DMS114 treated with DMSO at 0.1 percent for 48 hours (cell line): ENCODE measurements around the gene STAMBPL1.

Source experiments
- DNase-seq: peaks from one replicate; lab custom pipeline; 2025; ENCODE audit not compliant: unreplicated experiment; lab: John Stamatoyannopoulos, UW

STAMBPL1 gene

GRCh38 chr10:88946965-88947590, 67.0 kb downstream of the STAMBPL1 start:
- no peak for DNase-seq

GRCh38 chr10:88949051-88949450, 69.0 kb downstream of the STAMBPL1 start:
- no peak for DNase-seq

- DNase-seq, result no peak
Observed at GRCh38 chr10:88949912-88950837, 70.1 kb downstream of the STAMBPL1 start.

- DNase-seq, result no peak
Observed at GRCh38 chr10:88952647-88953111, 72.6 kb downstream of the STAMBPL1 start, which contains the start of gene ACTA2. Gene ACTA2 (minus strand): TSS chr10:88952773. CDS start chr10:88948930, 3,843 bp downstream.

GRCh38 chr10:88953662-88954061, 73.6 kb downstream of the STAMBPL1 start:
- no peak for DNase-seq

GRCh38 chr10:88954458-88955083, 74.5 kb downstream of the STAMBPL1 start:
- no peak for DNase-seq

- no peak for DNase-seq
Observed at GRCh38 chr10:88957381-88957780, 77.3 kb downstream of the STAMBPL1 start.

GRCh38 chr10:88958721-88959120, 78.7 kb downstream of the STAMBPL1 start:
- DNase-seq, result no peak

GRCh38 chr10:88960802-88961201, 80.8 kb downstream of the STAMBPL1 start:
- no peak for DNase-seq

GRCh38 chr10:88961266-88961665, 81.2 kb downstream of the STAMBPL1 start:
- no peak for DNase-seq

- no peak for DNase-seq
Observed at GRCh38 chr10:88962336-88962735, 82.3 kb downstream of the STAMBPL1 start.

GRCh38 chr10:88963318-88963717, 83.3 kb downstream of the STAMBPL1 start:
- no peak for DNase-seq

GRCh38 chr10:88964360-88964759, 84.3 kb downstream of the STAMBPL1 start:
- no peak for DNase-seq

GRCh38 chr10:88964869-88965415, 84.9 kb downstream of the STAMBPL1 start:
- no peak for DNase-seq

GRCh38 chr10:88966797-88967196, 86.8 kb downstream of the STAMBPL1 start:
- no peak for DNase-seq

- DNase-seq, result no peak
Observed at GRCh38 chr10:88968391-88968790, 88.3 kb downstream of the STAMBPL1 start.

- DNase-seq, result no peak
Observed at GRCh38 chr10:88971221-88972061, 91.4 kb downstream of the STAMBPL1 start.
